MM.1S (cell line): Measurements from ENCODE around the gene MYRIP.

ENCODE experiments used
- DNase-seq: peaks from one replicate; pipeline ENCODE4 v3.0.0-alpha.2; 2015
- H2AFZ ChIP-seq: fragments of 300-600 bp; sonication (generic); 2 replicates; pipeline ENCODE4 v1.6.0; 2016; ENCODE audit warnings: antibody characterized with exemption, low read length
- H3F3A ChIP-seq: fragments of 300-600 bp; sonication (generic); 2 replicates; pipeline ENCODE4 v1.6.1; 2016; ENCODE audit warnings: mild to moderate bottlenecking, antibody characterized with exemption, low read length, moderate library complexity, mixed read lengths; ENCODE audit not compliant: insufficient read depth
- H3K27ac ChIP-seq: fragments of 300-600 bp; sonication (generic); 2 replicates; pipeline ENCODE4 v1.5.1; 2016; ENCODE audit warnings: mild to moderate bottlenecking, low read length
- H3K27me3 ChIP-seq: fragments of 300-600 bp; sonication (generic); replicated peaks from 2 replicates; pipeline ENCODE4 v1.6.0; 2016; ENCODE audit warnings: low read length; ENCODE audit not compliant: insufficient read depth
- H3K36me3 ChIP-seq: fragments of 300-600 bp; sonication (generic); replicated peaks from 2 replicates; pipeline ENCODE4 v1.6.1; 2016; ENCODE audit warnings: mild to moderate bottlenecking, low read length, mixed read lengths; ENCODE audit not compliant: insufficient read depth
- H3K4me1 ChIP-seq: fragments of 300-600 bp; sonication (generic); 2 replicates; pipeline ENCODE4 v1.6.1; 2016; ENCODE audit warnings: low read length, mixed read lengths
- H3K4me2 ChIP-seq: fragments of 300-600 bp; sonication (generic); 2 replicates; pipeline ENCODE4 v1.6.0; 2016; ENCODE audit warnings: low read depth, low read length
- H3K4me3 ChIP-seq: fragments of 300-600 bp; sonication (generic); 2 replicates; pipeline ENCODE4 v1.5.1; 2016; ENCODE audit warnings: low read length, mixed read lengths
- H3K79me2 ChIP-seq: fragments of 300-600 bp; sonication (generic); 2 replicates; pipeline ENCODE4 v1.6.1; 2016; ENCODE audit warnings: mixed run types, low read length, mixed read lengths
- H3K9ac ChIP-seq: fragments of 300-600 bp; sonication (generic); 2 replicates; pipeline ENCODE4 v1.6.1; 2016; ENCODE audit warnings: low read length, mixed read lengths
- H3K9me2 ChIP-seq: fragments of 300-600 bp; sonication (generic); replicated peaks from 2 replicates; pipeline ENCODE4 v1.6.1; 2016; ENCODE audit warnings: mild to moderate bottlenecking, low read length, mixed read lengths; ENCODE audit not compliant: insufficient read depth
- H3K9me3 ChIP-seq: fragments of 300-600 bp; sonication (generic); replicated peaks from 2 replicates; pipeline ENCODE4 v1.6.1; 2016; ENCODE audit warnings: mild to moderate bottlenecking, low read length, mixed read lengths; ENCODE audit not compliant: insufficient read depth
- H4K20me1 ChIP-seq: fragments of 300-600 bp; sonication (generic); 2 replicates; pipeline ENCODE4 v1.6.1; 2016; ENCODE audit warnings: mild to moderate bottlenecking, low read length, moderate library complexity, mixed read lengths; ENCODE audit not compliant: insufficient read depth
- EZH2 ChIP-seq: fragments of 300-600 bp; sonication (generic); optimal IDR thresholded peaks from 2 replicates; pipeline ENCODE3; 2017; ENCODE audit warnings: low read depth, mild to moderate bottlenecking, antibody characterized with exemption, low read length, mixed read lengths
- EZH2phosphoT487 ChIP-seq: fragments of 300-600 bp; sonication (generic); IDR thresholded peaks from 2 replicates; pipeline ENCODE4 v1.6.1; 2018; ENCODE audit warnings: antibody characterized with exemption, low read length
- TF ChIP-seq, protein P1 (sequence below): fragments of 300-600 bp; sonication (generic); IDR thresholded peaks from 2 replicates; pipeline ENCODE4 v1.5.1; 2016; ENCODE audit warnings: antibody characterized with exemption, low read length, mixed read lengths

Gene MYRIP

DNA sequence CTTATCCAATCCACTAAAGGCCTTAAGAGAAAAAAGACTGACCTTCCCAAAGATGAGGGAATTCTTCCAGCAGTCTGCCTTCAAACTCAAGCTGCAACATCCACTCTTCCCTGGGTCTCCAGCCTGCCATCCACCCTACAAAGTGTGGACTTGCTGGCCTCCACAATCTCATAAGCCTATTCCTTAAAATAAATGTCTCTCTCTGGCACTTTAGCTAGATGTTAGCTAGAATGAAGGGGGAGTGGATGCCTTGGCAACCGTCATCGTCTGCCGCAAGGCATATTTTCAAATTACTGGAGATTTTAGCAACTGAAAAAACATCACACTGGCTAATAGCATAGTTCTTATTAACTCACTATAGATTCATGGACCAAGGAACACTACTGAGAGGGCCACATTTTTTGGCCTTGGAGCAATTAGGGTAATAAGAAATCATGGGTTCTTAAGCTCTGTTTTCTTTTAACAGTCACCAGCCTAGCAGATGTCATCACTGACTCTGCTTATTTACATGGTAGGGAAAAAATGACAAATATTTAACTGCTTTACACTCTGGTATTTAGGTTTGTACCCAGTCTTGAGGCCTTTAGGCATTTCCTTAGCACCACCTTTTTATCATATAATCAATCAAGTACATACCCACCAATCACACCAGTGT, 245.3 kb downstream of the MYRIP start:
- H4K20me1 ChIP-seq = no peaks in the 10 kb centered on the region
- H3K79me2 ChIP-seq = no peaks in the 10 kb centered on the region
- H3K9me3 ChIP-seq = no peaks in the 10 kb centered on the region
- H3K27ac ChIP-seq = no peak overlapping the region
- H3K9ac ChIP-seq = no peak overlapping the region
- no peak overlapping the region for H2AFZ ChIP-seq
- H3K4me3 ChIP-seq = no peak overlapping the region
- no peaks in the 10 kb centered on the region for H3K9me2 ChIP-seq
- no peaks in the 10 kb centered on the region for H3K36me3 ChIP-seq
- H3K27me3 ChIP-seq = no peaks in the 10 kb centered on the region
- H3K4me1 ChIP-seq = no peaks in the 10 kb centered on the region
- no peak for DNase-seq
- TF ChIP-seq EZH2phosphoT487 = no peak
- H3K4me2 ChIP-seq = no peak overlapping the region
- no peaks in the 10 kb centered on the region for H3F3A ChIP-seq

DNA sequence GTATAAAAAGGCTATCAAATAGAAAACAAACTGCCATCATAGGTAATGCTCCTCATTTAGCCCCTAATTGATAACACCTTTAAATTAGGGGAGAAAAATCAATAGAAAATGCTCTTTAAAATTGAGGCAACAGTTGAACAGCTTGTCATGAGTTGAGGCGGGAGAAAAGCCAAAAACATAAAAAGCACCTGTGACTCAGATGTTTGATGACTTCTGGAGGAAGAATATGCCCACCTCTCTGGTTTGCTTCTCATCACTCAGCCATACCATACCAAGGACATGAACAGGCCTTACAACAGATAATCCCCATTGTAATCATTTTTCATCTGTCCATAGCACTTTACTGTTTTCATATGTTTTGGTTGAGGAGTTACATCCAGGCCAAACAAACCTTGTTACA, 246.0 kb downstream of the MYRIP start:
- Histone ChIP-seq H3K4me3 (no peak overlapping the region), H3K27me3 (no peaks in the 10 kb centered on the region), H4K20me1 (no peaks in the 10 kb centered on the region), H3K9ac (no peak overlapping the region), H3K4me2 (no peak overlapping the region), H2AFZ (no peak overlapping the region), H3K9me3 (no peaks in the 10 kb centered on the region), H3K27ac (no peak overlapping the region), H3F3A (no peaks in the 10 kb centered on the region), H3K36me3 (no peaks in the 10 kb centered on the region), H3K79me2 (no peaks in the 10 kb centered on the region), H3K9me2 (no peaks in the 10 kb centered on the region), H3K4me1 (no peaks in the 10 kb centered on the region)
- TF ChIP-seq, protein P1, sequence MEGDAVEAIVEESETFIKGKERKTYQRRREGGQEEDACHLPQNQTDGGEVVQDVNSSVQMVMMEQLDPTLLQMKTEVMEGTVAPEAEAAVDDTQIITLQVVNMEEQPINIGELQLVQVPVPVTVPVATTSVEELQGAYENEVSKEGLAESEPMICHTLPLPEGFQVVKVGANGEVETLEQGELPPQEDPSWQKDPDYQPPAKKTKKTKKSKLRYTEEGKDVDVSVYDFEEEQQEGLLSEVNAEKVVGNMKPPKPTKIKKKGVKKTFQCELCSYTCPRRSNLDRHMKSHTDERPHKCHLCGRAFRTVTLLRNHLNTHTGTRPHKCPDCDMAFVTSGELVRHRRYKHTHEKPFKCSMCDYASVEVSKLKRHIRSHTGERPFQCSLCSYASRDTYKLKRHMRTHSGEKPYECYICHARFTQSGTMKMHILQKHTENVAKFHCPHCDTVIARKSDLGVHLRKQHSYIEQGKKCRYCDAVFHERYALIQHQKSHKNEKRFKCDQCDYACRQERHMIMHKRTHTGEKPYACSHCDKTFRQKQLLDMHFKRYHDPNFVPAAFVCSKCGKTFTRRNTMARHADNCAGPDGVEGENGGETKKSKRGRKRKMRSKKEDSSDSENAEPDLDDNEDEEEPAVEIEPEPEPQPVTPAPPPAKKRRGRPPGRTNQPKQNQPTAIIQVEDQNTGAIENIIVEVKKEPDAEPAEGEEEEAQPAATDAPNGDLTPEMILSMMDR = no peak
- TF ChIP-seq EZH2 (no peak), EZH2phosphoT487 (no peak)
- no peak for DNase-seq

DNA sequence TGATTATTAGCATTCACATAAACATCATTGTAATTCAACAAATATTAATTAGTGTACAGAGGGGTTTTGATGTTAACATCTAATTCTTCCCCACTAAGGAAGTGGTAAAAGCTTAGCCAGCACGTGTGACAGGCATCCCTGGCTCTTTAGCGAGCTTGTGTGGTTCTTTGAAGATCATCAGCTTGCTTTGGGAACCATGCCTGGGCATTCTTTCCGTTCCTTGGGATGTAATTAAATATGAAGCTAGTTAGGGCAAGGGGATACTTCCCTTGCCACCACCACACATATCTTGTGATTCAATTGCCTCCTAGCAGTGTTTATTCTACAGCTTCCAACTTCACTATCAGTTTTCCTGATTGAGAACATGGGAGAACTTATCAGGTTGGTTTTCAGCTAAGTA, 246.5 kb downstream of the MYRIP start:
- Histone ChIP-seq H3K9me3 (no peaks in the 10 kb centered on the region), H3F3A (no peaks in the 10 kb centered on the region), H3K4me3 (no peak overlapping the region), H3K4me1 (no peaks in the 10 kb centered on the region), H2AFZ (no peak overlapping the region), H3K9me2 (no peaks in the 10 kb centered on the region), H3K79me2 (no peaks in the 10 kb centered on the region), H3K4me2 (no peak overlapping the region), H4K20me1 (no peaks in the 10 kb centered on the region), H3K27me3 (no peaks in the 10 kb centered on the region), H3K27ac (no peak overlapping the region), H3K36me3 (no peaks in the 10 kb centered on the region), H3K9ac (no peak overlapping the region)
- no peak for DNase-seq
- TF ChIP-seq EZH2phosphoT487 = no peak
- no peak for TF ChIP-seq EZH2
- TF ChIP-seq, protein P1 = no peak

DNA sequence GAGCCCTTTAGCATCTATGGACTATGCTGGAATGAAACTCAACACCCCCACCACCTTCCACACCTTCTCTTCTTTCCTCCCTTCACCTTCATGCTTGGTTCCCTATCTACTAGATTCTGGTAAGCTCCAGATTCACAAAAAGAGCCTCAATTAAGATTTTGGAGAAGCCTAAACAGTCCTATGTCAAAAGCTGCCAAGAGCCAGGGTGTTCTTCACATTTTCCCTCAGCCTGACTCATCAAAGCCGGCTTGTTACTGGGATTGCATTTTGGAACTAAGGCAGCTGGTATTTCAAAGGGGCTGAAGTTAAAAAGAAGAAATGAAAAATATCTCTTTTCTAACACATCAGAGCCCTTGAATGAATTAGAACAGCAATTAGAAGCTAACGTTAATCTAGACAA, 247.7 kb downstream of the MYRIP start:
- Histone ChIP-seq H3K27ac (no peak overlapping the region), H3K9ac (no peak overlapping the region), H3K4me1 (no peaks in the 10 kb centered on the region), H3K79me2 (no peaks in the 10 kb centered on the region), H3F3A (no peaks in the 10 kb centered on the region), H3K27me3 (no peaks in the 10 kb centered on the region), H3K4me3 (no peak overlapping the region), H3K4me2 (no peak overlapping the region), H4K20me1 (no peaks in the 10 kb centered on the region), H3K9me3 (no peaks in the 10 kb centered on the region), H2AFZ (no peak overlapping the region), H3K36me3 (no peaks in the 10 kb centered on the region), H3K9me2 (no peaks in the 10 kb centered on the region)
- DNase-seq = no peak
- no peak for TF ChIP-seq EZH2phosphoT487
- TF ChIP-seq EZH2 = no peak
- TF ChIP-seq, protein P1 = no peak
